Lower leg skin (tissue), 4 donors: Measurements from ENCODE around the gene GPX8. TPM values are rescaled to one million over a fixed set of nuclear protein-coding genes. Genes with fewer than 3 reads are reported as not detected.

ENCODE experiments used
- DNase-seq, 2 donors: peaks; one replicate each; pipeline ENCODE4 v3.0.0-alpha.2; 2019; ENCODE audit warnings: low spot score in 2 of 2
- H3K4me3 ChIP-seq: fragments of 200-600 bp; sonication (generic); 2 replicates; pipeline ENCODE4 v1.5.1; 2017; ENCODE audit warnings: mild to moderate bottlenecking, low read depth; ENCODE audit not compliant: poor library complexity, severe bottlenecking
- CTCF ChIP-seq, 3 donors: fragments of 450-650 bp; IDR thresholded peaks; one replicate each; pipeline ENCODE4 v1.5.1; 2016; ENCODE audit warnings: antibody characterized with exemption in 3 of 3, mild to moderate bottlenecking in 3 of 3, moderate library complexity in 2 of 3
- POLR2A ChIP-seq, 2 donors: fragments of 450-650 bp; IDR thresholded peaks; one replicate each; pipeline ENCODE4 v1.6.1; 2016 to 2017; ENCODE audit warnings: antibody characterized with exemption in 2 of 2, mild to moderate bottlenecking in 1 of 2, moderate library complexity in 1 of 2
- WGBS, 2 donors: methylation state at CpG; one replicate each; pipeline ENCODE4 v1.1.5; 2018; 5-methylcytosine and 5-hydroxymethylcytosine counted together
- intact Hi-C: fragments of 100-400 bp; cut with DNase I; formaldehyde crosslinking; loops from one replicate; pipeline ENCODE4 v1.15.0; 2023; ENCODE audit warnings: low total_unique reads
- total RNA-seq, 4 donors: library from RNA; depleted of rRNA; stranded (reverse); fragments of >200 nt; gene quantifications; one replicate each; pipeline ENCODE4 v1.1.0, GENCODE V29; 2016

GPX8 gene
- total RNA-seq, 4 donors from 2014 or later, result 1.6 to 8.1 (median 4.6) TPM

- WGBS, 2 donors, result 58 to 62% methylated on average over 3 of the region's 3 CpGs
- intact Hi-C loops, result no loop called here
- no peak for DNase-seq
- TF ChIP-seq CTCF (IDR thresholded peaks at IDR 0.05) (no peak), POLR2A (IDR thresholded peaks at IDR 0.05) (no peak)
- H3K4me3 ChIP-seq, result no peak overlapping the region
These were observed 23.4 kb upstream of the GPX8 start for GRCh38 chr5:55136521-55136920.

GRCh38 chr5:55140908-55141665 is 18.9 kb upstream of the GPX8 start:
- 79 to 81% methylated on average over 9 of the region's 9 CpGs for WGBS, 2 donors
- no peak for DNase-seq
- TF ChIP-seq CTCF (IDR thresholded peaks at IDR 0.05), result no peak
- no peak for TF ChIP-seq POLR2A (IDR thresholded peaks at IDR 0.05)
- H3K4me3 ChIP-seq, result no peak overlapping the region
- intact Hi-C loops, result loop anchor here (10.0 kb wide), 1 partner anchor 236 kb away; no protein-coding TSS in a partner anchor

GRCh38 chr5:55141945-55142690 is 17.9 kb upstream of the GPX8 start:
- intact Hi-C loops, result loop anchor here (10.0 kb wide), 1 partner anchor 237 kb away; no protein-coding TSS in a partner anchor
- H3K4me3 ChIP-seq, result no peak overlapping the region
- WGBS, 2 donors, result 80 to 90% methylated on average over 9 of the region's 9 CpGs
- TF ChIP-seq POLR2A (IDR thresholded peaks at IDR 0.05), result no peak
- TF ChIP-seq CTCF (IDR thresholded peaks at IDR 0.05), result no peak
- DNase-seq, result no peak

DNA sequence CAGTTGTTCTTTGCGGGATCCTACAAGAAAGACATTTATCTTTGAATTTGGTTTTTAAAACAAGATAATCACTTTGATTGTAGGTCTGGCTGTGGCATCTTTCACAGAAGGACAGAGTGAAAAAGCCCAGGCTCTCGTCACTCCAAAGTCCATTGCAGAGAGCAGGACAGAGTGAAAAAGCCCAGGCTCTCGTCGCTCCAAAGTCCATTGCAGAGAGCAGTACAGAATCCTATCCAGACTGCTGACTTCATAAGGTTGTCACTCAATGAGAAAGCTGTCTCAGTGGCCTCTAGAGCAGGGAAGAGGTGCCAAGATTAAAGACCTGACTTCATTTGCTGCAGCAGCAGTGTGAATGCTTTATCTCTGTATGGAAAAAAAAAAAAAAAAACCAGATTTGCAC is 16.3 kb upstream of the GPX8 start:
- TF ChIP-seq CTCF (IDR thresholded peaks at IDR 0.05), result no peak
- TF ChIP-seq POLR2A (IDR thresholded peaks at IDR 0.05), result no peak
- intact Hi-C loops, result loop anchor here (10.0 kb wide), 1 partner anchor 239 kb away; no protein-coding TSS in a partner anchor
- WGBS, 2 donors, result 57 to 66% methylated on average over 4 of the region's 4 CpGs
- no peak for DNase-seq
- no peak overlapping the region for H3K4me3 ChIP-seq

DNA sequence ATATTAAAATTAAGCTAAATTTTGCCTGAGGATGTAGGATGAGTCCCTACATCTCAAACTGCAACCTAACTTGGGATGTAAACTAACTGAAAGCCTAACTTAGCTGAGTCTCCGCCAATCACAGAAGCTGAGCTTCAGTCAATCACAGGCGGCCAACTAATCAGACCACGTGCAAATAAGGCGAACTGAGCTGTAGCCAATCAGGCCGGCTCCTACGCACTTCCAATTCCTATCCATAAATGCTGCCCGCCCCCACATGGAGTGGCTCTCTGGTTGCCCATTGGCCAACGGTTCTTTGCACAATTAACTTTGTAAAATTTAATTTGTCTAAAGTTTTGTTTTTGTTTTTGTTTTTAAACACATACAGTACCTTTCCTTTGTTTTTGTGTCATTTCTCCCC is 13.9 kb upstream of the GPX8 start:
- intact Hi-C loops, result loop anchor here (10.0 kb wide), 1 partner anchor 241 kb away; no protein-coding TSS in a partner anchor
- no peak for TF ChIP-seq CTCF (IDR thresholded peaks at IDR 0.05)
- TF ChIP-seq POLR2A (IDR thresholded peaks at IDR 0.05), result no peak
- 78 to 87% methylated on average over 8 of the region's 8 CpGs for WGBS, 2 donors
- DNase-seq, result no peak
- no peak overlapping the region for H3K4me3 ChIP-seq
